ENCODE results near the gene CDK1.
"Not testable (repeated sequence)": the region's sequence is repeated elsewhere in the genome, so short reads cannot be mapped to it uniquely, and the experiment has no call there.

The CDK1 gene

GRCh38 chr10:60816628-60817397, 38.5 kb downstream of the CDK1 start:
- DNase-seq (ENCODE audit: low read depth, low spot score) = peak; percentile 91

- DNase-seq (ENCODE audit: low read depth, low spot score) = peak; percentile 46
Measured at GRCh38 chr10:60817398-60817805, 39.1 kb downstream of the CDK1 start.

- DNase-seq (ENCODE audit: low read depth, low spot score) = peak; percentile 89
Measured at GRCh38 chr10:60818134-60818770, 40.0 kb downstream of the CDK1 start.

GRCh38 chr10:60819271-60819670, 41.0 kb downstream of the CDK1 start:
- no peak for DNase-seq (ENCODE audit: low read depth, low spot score)

GRCh38 chr10:60820093-60820754, 41.9 kb downstream of the CDK1 start:
- peak; percentile 85 for DNase-seq (ENCODE audit: low read depth, low spot score)

GRCh38 chr10:60821656-60822055, 43.4 kb downstream of the CDK1 start:
- DNase-seq (ENCODE audit: low read depth, low spot score) = peak; percentile 18

GRCh38 chr10:60822809-60823208, 44.5 kb downstream of the CDK1 start:
- DNase-seq (ENCODE audit: low read depth, low spot score) = no peak

- DNase-seq (ENCODE audit: low read depth, low spot score) = no peak
Measured at GRCh38 chr10:60823324-60823723, 45.0 kb downstream of the CDK1 start.

GRCh38 chr10:60825520-60825919, 47.2 kb downstream of the CDK1 start:
- DNase-seq (ENCODE audit: low read depth, low spot score) = no peak

- peak; percentile 61 for DNase-seq (ENCODE audit: low read depth, low spot score)
Measured at GRCh38 chr10:60827791-60828488, 49.7 kb downstream of the CDK1 start.

GRCh38 chr10:60828489-60828852, 50.2 kb downstream of the CDK1 start:
- DNase-seq (ENCODE audit: low read depth, low spot score) = peak; percentile 44

- not testable (repeated sequence) for DNase-seq (ENCODE audit: low read depth, low spot score)
Measured at GRCh38 chr10:60832136-60832535, 53.9 kb downstream of the CDK1 start.

- DNase-seq (ENCODE audit: low read depth, low spot score) = no peak
Measured at GRCh38 chr10:60834401-60834800, 56.1 kb downstream of the CDK1 start.

- no peak for DNase-seq (ENCODE audit: low read depth, low spot score)
Measured at GRCh38 chr10:60835049-60835448, 56.8 kb downstream of the CDK1 start.

GRCh38 chr10:60841227-60841626, 62.9 kb downstream of the CDK1 start:
- not testable (repeated sequence) for DNase-seq (ENCODE audit: low read depth, low spot score)

GRCh38 chr10:60842694-60843093, 64.4 kb downstream of the CDK1 start:
- DNase-seq (ENCODE audit: low read depth, low spot score) = no peak

Measured in astrocyte of the hippocampus (primary cell).